ENCODE results near the gene SETD1A. TPM values are rescaled to one million over a fixed set of nuclear protein-coding genes. Genes with fewer than 3 reads are reported as not detected.
A peak's percentile ranks its signal among the peaks of the same experiment; 100 is the strongest.

The SETD1A gene
- total RNA-seq, 8 experiments from 2014 or later = 3.5 to 17.0 (median 6.6) TPM

- peaks cover 12 to 23% of the 10 kb centered on the region in 2 donors for H3K4me1 ChIP-seq (replicated peaks in 1 of 2)
- peak overlapping the region in 1 of 2 donors; percentile 3 for H3K27ac ChIP-seq
- H3K4me3 ChIP-seq = peak overlapping the region in 3 of 5 donors; percentile 67 to 95 (median 75)
- no peak for ATAC-seq (replicated peaks in 6 of 8)
- 20 to 100% (median 67%) methylated on average over 1 to 3 of the region's 8 CpGs; no CpG with 5 or more reads in 5 of the 10 experiments for WGBS, 10 experiments
- in situ Hi-C loops (cut with MboI; ENCODE audit: low pct_unique_long_range_greater_than_20kb in 2 of 9, low sequenced_read_pairs in 9 of 9, unreplicated experiment in 9 of 9) = loop anchor here in 2 of 9 experiments (25.0 kb wide), 2 partner anchors 512 to 912 kb away; partner anchors contain the start of genes ARMC5 (in 2 of the 2), TGFB1I1 (in 2 of the 2) and ZNF267 (in 1 of the 2)
These were observed 7.0 kb upstream of the SETD1A start for GRCh38 chr16:30950516-30951065.

- in situ Hi-C loops (cut with MboI; ENCODE audit: low pct_unique_long_range_greater_than_20kb in 2 of 9, low sequenced_read_pairs in 9 of 9, unreplicated experiment in 9 of 9) = loop anchor here in 2 of 9 experiments (25.0 kb wide), 2 partner anchors 511 to 911 kb away; partner anchors contain the start of genes ARMC5 (in 2 of the 2), TGFB1I1 (in 2 of the 2) and ZNF267 (in 1 of the 2)
- no peak for ATAC-seq (replicated peaks in 6 of 8)
- peaks cover 12 to 23% of the 10 kb centered on the region in 2 donors for H3K4me1 ChIP-seq (replicated peaks in 1 of 2)
- H3K4me3 ChIP-seq = no peak overlapping the region
- H3K27ac ChIP-seq = no peak overlapping the region
- 80 to 100% (median 100%) methylated on average over 1 of the region's 1 CpG; no CpG with 5 or more reads in 7 of the 10 experiments for WGBS, 10 experiments
These were observed 6.4 kb upstream of the SETD1A start for GRCh38 chr16:30951193-30951592.

GRCh38 chr16:30951750-30952149 is 5.8 kb upstream of the SETD1A start:
- H3K4me1 ChIP-seq (replicated peaks in 1 of 2) = peaks cover 12 to 23% of the 10 kb centered on the region in 2 donors
- in situ Hi-C loops (cut with MboI; ENCODE audit: low pct_unique_long_range_greater_than_20kb in 2 of 9, low sequenced_read_pairs in 9 of 9, unreplicated experiment in 9 of 9) = loop anchor here in 2 of 9 experiments (25.0 kb wide), 2 partner anchors 511 to 911 kb away; partner anchors contain the start of genes ARMC5 (in 2 of the 2), TGFB1I1 (in 2 of the 2) and ZNF267 (in 1 of the 2)
- WGBS, 10 experiments = 1 to 94% (median 54%) methylated on average over 2 to 3 of the region's 3 CpGs; no CpG with 5 or more reads in 4 of the 10 experiments
- no peak overlapping the region for H3K4me3 ChIP-seq
- H3K27ac ChIP-seq = no peak overlapping the region
- no peak for ATAC-seq (replicated peaks in 6 of 8)

- no peak overlapping the region for H3K4me3 ChIP-seq
- ATAC-seq (replicated peaks in 6 of 8) = no peak
- 78 to 100% (median 100%) methylated on average over 1 to 4 of the region's 9 CpGs; no CpG with 5 or more reads in 6 of the 10 experiments for WGBS, 10 experiments
- in situ Hi-C loops (cut with MboI; ENCODE audit: low pct_unique_long_range_greater_than_20kb in 2 of 9, low sequenced_read_pairs in 9 of 9, unreplicated experiment in 9 of 9) = loop anchor here in 2 of 9 experiments (25.0 kb wide), 2 partner anchors 509 to 909 kb away; partner anchors contain the start of genes ARMC5 (in 2 of the 2), TGFB1I1 (in 2 of the 2) and ZNF267 (in 1 of the 2)
- H3K4me1 ChIP-seq (replicated peaks in 1 of 2) = peaks cover 8 to 17% of the 10 kb centered on the region in 2 donors
- H3K27ac ChIP-seq = no peak overlapping the region
These were observed 4.4 kb upstream of the SETD1A start for GRCh38 chr16:30953111-30953510.

GRCh38 chr16:30953511-30954124 is 3.9 kb upstream of the SETD1A start:
- WGBS, 10 experiments = 0 to 81% (median 20%) methylated on average over 1 to 4 of the region's 15 CpGs; no CpG with 5 or more reads in 5 of the 10 experiments
- in situ Hi-C loops (cut with MboI; ENCODE audit: low pct_unique_long_range_greater_than_20kb in 2 of 9, low sequenced_read_pairs in 9 of 9, unreplicated experiment in 9 of 9) = loop anchor here in 2 of 9 experiments (25.0 kb wide), 2 partner anchors 509 to 909 kb away; partner anchors contain the start of genes ARMC5 (in 2 of the 2), TGFB1I1 (in 2 of the 2) and ZNF267 (in 1 of the 2)
- H3K27ac ChIP-seq = peak overlapping the region in 1 of 2 donors; percentile 32
- peak; percentile 0 to 46 (median 37) for ATAC-seq (replicated peaks in 6 of 8)
- peak overlapping the region in 1 of 5 donors; percentile 1 for H3K4me3 ChIP-seq
- H3K4me1 ChIP-seq (replicated peaks in 1 of 2) = peaks cover 8 to 17% of the 10 kb centered on the region in 2 donors

GRCh38 chr16:30954993-30955392 is 2.6 kb upstream of the SETD1A start:
- in situ Hi-C loops (cut with MboI; ENCODE audit: low pct_unique_long_range_greater_than_20kb in 2 of 9, low sequenced_read_pairs in 9 of 9, unreplicated experiment in 9 of 9) = loop anchor here in 2 of 9 experiments (25.0 kb wide), 2 partner anchors 507 to 907 kb away; partner anchors contain the start of genes ARMC5 (in 2 of the 2), TGFB1I1 (in 2 of the 2) and ZNF267 (in 1 of the 2)
- WGBS, 10 experiments = 60 to 100% (median 94%) methylated on average over 1 to 5 of the region's 8 CpGs; no CpG with 5 or more reads in 3 of the 10 experiments
- no peak for ATAC-seq (replicated peaks in 6 of 8)
- Histone ChIP-seq H3K27ac (no peak overlapping the region), H3K4me3 (no peak overlapping the region), H3K4me1 (replicated peaks in 1 of 2) (peaks cover 10 to 19% of the 10 kb centered on the region in 2 donors)

- in situ Hi-C loops (cut with MboI; ENCODE audit: low pct_unique_long_range_greater_than_20kb in 2 of 9, low sequenced_read_pairs in 9 of 9, unreplicated experiment in 9 of 9) = loop anchor here in 2 of 9 experiments (25.0 kb wide), 2 partner anchors 505 to 905 kb away; partner anchors contain the start of genes ARMC5 (in 2 of the 2), TGFB1I1 (in 2 of the 2) and ZNF267 (in 1 of the 2)
- H3K4me3 ChIP-seq = peak overlapping the region; percentile 77 to 99 (median 87)
- ATAC-seq (replicated peaks in 6 of 8) = peak; percentile 41 to 65 (median 48)
- peak overlapping the region; percentile 99 to 100 for H3K27ac ChIP-seq
- 25 to 67% (median 30%) methylated on average over 2 to 21 of the region's 42 CpGs; no CpG with 5 or more reads in 5 of the 10 experiments for WGBS, 10 experiments
- peaks cover 6 to 12% of the 10 kb centered on the region in 2 donors for H3K4me1 ChIP-seq (replicated peaks in 1 of 2)
These were observed 726 bp upstream of the SETD1A start for GRCh38 chr16:30956601-30957455.

GRCh38 chr16:30958175-30959079 is 873 bp downstream of the SETD1A start:
- H3K4me3 ChIP-seq = peak overlapping the region; percentile 77 to 99 (median 87)
- 0 to 94% (median 30%) methylated on average over 3 to 11 of the region's 55 CpGs; no CpG with 5 or more reads in 6 of the 10 experiments for WGBS, 10 experiments
- in situ Hi-C loops (cut with MboI; ENCODE audit: low pct_unique_long_range_greater_than_20kb in 2 of 9, low sequenced_read_pairs in 9 of 9, unreplicated experiment in 9 of 9) = loop anchor here in 2 of 9 experiments (25.0 kb wide), 2 partner anchors 504 to 904 kb away; partner anchors contain the start of genes ARMC5 (in 2 of the 2), TGFB1I1 (in 2 of the 2) and ZNF267 (in 1 of the 2)
- H3K4me1 ChIP-seq (replicated peaks in 1 of 2) = peaks cover 6 to 11% of the 10 kb centered on the region in 2 donors
- H3K27ac ChIP-seq = peak overlapping the region; percentile 99 to 100
- peak; percentile 10 to 72 (median 64) for ATAC-seq (replicated peaks in 6 of 8)

GRCh38 chr16:30961384-30961783 is 3.8 kb downstream of the SETD1A start:
- in situ Hi-C loops (cut with MboI; ENCODE audit: low pct_unique_long_range_greater_than_20kb in 2 of 9, low sequenced_read_pairs in 9 of 9, unreplicated experiment in 9 of 9) = loop anchor here in 2 of 9 experiments (25.0 kb wide), 2 partner anchors 501 to 901 kb away; partner anchors contain the start of genes ARMC5 (in 2 of the 2), TGFB1I1 (in 2 of the 2) and ZNF267 (in 1 of the 2)
- no peak overlapping the region for H3K4me3 ChIP-seq
- 0 to 100% (median 97%) methylated on average over 1 to 8 of the region's 11 CpGs for WGBS, 10 experiments
- ATAC-seq (replicated peaks in 6 of 8) = no peak
- H3K27ac ChIP-seq = no peak overlapping the region
- peaks cover 6% of the 10 kb centered on the region in 2 donors for H3K4me1 ChIP-seq (replicated peaks in 1 of 2)

GRCh38 chr16:30963925-30964511 is 6.5 kb downstream of the SETD1A start:
- in situ Hi-C loops (cut with MboI; ENCODE audit: low pct_unique_long_range_greater_than_20kb in 2 of 9, low sequenced_read_pairs in 9 of 9, unreplicated experiment in 9 of 9) = loop anchor here in 2 of 9 experiments (25.0 kb wide), 2 partner anchors 498 to 898 kb away; partner anchors contain the start of genes ARMC5 (in 2 of the 2), TGFB1I1 (in 2 of the 2) and ZNF267 (in 1 of the 2)
- no peak overlapping the region for H3K4me3 ChIP-seq
- H3K27ac ChIP-seq = no peak overlapping the region
- ATAC-seq (replicated peaks in 6 of 8) = peak in 3 of 8 experiments; percentile 12 to 22 (median 17)
- 71 to 100% (median 85%) methylated on average over 2 to 4 of the region's 18 CpGs; no CpG with 5 or more reads in 5 of the 10 experiments for WGBS, 10 experiments
- peaks cover 2% of the 10 kb centered on the region in 2 donors for H3K4me1 ChIP-seq (replicated peaks in 1 of 2)
